Fibroblast of upper back skin (primary cell): Measurements from ENCODE around the gene CCDC3.

ENCODE experiments used
- DNase-seq: peaks from one replicate; pipeline ENCODE4 v3.0.0-alpha.2; 2013

Gene CCDC3

GRCh38 chr10:12960941-12961340 lies 40.6 kb downstream of the CCDC3 start:
- DNase-seq = no peak

GRCh38 chr10:12960334-12960898 lies 41.1 kb downstream of the CCDC3 start:
- no peak for DNase-seq

- no peak for DNase-seq
Measured at GRCh38 chr10:12958546-12959110, 42.9 kb downstream of the CCDC3 start.

DNA sequence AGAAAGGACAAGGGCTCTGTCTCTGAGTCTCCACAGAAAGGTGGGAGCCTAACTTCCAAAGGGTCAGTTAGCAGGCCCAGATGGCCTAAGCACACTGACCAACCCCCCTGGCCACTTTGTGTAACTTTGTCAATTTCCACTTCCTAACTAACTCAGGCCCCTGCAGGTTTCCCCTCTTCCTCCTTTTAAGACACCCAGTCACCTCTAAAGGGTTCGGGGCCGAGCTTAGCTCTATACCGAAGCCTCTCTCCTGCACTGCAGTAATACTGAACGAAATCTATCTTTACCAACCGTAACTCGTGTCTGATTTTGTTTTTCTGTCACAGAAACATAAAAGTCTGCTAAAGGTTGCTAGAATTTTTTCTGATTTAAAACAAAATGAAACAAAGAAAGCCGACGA lies 44.4 kb downstream of the CCDC3 start:
- DNase-seq = no peak

- no peak for DNase-seq
Measured at GRCh38 chr10:12954866-12955265, 46.6 kb downstream of the CCDC3 start.

DNA sequence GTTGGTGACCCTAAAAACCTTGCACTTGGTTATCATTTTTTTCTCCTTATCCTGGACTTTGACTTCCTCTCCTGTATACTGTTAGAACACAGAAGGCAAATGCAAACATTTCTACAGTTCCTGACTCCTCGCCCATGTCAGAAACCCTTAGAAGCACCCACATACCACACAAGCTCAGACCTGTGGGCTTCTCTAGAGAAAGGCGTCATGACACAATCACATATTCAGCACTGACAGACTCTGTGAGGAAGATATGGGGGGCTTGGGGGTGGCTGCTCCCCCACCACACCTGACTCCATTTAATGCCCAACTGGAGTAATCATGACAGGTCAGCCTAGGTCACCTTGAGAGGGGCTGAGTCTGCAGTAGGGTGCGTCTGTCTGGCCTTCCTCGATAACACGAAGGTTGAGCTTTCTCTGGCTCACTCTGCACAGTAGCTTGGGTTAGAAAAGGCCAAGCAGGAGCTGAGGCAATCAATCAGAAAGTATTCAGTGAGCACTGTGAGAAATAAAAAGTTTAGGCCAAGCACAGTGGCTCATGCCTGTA lies 50.9 kb downstream of the CCDC3 start:
- DNase-seq = no peak

GRCh38 chr10:12949248-12949647 lies 52.3 kb downstream of the CCDC3 start:
- no peak for DNase-seq

DNA sequence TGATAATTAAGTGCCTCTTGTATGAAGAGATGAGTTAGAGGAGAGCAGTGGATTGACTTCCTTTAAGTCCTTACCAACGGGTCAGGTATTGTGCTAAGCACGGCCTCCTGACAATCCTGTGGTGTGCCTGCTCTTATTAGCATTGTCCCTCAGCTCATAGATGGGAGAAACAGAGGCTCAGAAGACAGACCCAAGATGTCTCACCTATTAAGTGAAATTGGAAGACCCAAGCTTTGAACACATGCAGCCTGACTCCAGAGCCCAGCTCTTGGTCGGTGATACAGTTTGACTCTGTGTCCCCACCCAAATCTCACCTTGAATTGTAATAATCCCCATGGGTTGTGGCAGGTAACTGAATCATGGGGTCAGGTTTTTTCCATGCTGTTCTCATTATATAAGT lies 53.8 kb downstream of the CCDC3 start:
- no peak for DNase-seq

DNA sequence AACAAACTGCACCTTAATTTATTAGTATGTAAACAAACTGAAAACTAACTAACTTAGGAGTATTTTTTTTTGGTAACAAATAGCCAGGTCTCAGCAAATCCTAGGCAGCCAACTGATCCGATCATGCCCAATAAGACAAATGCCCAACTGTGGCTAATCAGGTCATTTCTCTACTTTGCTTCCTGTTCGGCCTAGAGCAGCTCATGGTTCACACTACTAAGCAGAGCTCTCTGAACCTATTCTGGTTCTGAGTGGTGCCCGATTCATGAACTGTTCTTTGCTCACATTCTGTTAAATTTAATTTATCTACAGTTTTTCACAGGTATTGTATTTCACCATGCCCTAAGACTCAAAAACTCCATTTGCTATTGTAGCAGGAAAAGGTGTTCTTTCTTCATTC lies 55.1 kb downstream of the CCDC3 start:
- DNase-seq = no peak

DNA sequence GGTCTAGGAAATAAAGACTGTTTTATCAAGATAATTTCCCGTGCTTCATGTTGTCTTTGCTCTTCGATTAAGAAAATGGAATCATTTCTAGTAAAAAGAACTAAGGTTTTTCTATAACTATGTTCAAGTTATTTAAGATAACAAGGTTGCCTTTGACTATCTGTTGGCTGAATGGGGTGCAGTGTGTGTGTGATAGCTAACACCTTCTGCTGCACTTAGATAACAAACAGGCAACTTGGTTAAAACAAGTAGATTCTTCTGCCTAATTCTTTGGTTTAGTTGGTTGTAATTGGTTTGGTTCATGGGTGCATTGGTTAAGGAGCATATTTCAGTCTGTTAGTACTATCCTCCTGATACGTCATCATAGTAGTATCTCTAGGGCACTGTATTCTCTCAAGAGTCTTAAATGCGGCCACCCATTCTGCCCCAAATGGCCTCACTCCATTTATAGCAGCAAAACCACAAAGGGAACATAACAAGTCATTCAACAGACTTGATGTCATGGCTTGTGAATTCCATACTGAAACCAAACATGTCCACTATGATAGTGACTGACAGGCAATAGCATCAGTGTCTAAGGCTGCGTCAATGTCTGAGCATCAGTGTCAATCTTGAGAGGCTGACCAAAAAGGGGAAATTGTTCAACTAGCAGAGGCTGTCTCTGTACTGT lies 55.7 kb downstream of the CCDC3 start:
- no peak for DNase-seq

DNA sequence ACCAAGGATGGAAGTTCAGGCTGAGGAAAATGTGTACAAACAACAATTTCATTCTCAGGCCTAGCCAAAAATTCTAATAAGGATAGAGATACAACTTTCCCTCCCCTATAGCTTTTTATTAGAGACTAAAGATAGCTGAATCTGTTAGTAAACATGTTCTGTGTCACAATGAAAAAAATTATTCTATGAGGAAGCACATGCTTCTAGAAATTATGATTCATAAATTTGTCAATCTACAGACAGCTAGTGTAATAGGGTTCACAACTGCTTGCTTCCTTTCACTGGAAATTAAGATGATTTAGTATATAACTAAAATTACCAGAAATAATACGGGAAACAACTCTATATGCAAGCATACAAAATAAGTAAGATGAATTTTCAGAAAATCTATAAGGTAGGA lies 56.6 kb downstream of the CCDC3 start:
- no peak for DNase-seq

DNA sequence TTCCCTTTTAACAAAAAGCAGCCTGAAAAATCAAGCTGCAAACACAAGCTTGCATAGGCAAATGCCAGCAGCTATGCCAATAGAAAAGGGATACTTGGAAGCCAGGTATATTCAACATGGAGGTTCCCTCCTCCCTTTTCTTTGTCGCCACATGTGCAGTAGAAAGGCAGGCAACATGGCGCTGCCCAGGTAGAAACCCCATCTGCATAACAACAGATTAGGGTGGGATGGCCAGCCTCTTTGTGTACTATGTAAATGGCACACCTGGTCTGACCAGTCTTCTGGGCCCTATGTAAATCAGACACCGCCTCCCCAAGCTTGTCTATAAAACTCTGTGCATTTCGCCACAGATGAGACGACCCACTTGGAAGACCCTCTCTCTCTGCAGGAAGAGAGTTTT lies 58.1 kb downstream of the CCDC3 start:
- no peak for DNase-seq

GRCh38 chr10:12941966-12942365 lies 59.5 kb downstream of the CCDC3 start:
- DNase-seq = peak; percentile 33

GRCh38 chr10:12940791-12941190 lies 60.7 kb downstream of the CCDC3 start:
- DNase-seq = no peak

DNA sequence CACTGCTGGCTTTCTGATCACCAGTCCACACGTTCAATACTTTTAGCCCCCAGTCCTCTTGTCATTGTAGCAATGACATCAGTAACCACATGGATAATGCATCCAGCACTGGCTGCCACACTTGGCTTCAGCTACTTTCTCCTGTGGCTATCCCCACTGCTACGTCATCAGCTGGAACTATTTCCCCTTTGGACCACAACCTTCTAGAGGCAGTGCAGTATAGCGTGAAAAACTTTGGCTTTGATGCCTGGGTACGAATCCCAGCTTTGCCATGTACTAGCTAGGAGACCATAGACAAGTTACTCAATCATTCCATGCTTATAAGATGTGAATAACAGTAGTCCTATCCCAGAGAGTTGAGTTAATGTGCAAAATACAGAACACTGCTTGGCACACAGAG lies 63.2 kb downstream of the CCDC3 start:
- no peak for DNase-seq

DNA sequence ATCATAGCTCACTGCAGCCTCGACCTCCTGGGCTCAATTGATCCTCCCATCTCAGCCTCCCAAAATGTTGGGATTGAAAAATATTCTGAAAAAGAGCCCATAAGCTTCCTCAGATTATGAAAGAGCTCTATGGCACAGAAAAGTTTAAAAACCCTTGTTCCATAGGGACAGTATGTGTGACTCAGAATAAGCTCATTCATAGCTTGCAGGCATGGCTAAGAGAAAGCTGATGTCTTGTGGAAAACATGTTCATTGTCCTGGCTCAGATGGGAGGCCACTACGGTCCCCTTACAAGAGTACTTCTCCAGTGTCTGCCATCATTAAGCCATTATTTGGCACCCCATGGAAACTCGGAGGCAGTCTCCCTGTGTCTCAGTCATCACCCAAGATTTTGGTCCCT lies 64.0 kb downstream of the CCDC3 start:
- DNase-seq = no peak

DNA sequence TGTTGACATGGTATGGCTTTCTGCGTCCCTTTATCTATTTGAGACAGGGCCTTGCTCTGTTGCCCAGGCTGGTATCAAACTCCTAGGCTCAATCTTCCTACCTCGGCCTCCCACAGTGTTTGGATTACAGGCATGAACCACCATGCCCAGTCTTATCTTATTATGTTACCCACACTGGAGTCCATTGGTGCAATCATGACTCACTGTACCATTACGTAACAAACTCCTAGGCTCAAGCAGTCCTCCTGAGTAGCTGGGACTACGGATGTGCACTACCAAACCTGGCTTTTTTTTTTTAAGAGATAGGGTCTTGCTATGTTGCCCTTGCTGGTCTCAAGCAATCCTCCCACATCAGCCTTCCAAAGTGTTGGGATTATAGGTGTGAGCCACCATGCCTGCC lies 66.7 kb downstream of the CCDC3 start:
- no peak for DNase-seq

DNA sequence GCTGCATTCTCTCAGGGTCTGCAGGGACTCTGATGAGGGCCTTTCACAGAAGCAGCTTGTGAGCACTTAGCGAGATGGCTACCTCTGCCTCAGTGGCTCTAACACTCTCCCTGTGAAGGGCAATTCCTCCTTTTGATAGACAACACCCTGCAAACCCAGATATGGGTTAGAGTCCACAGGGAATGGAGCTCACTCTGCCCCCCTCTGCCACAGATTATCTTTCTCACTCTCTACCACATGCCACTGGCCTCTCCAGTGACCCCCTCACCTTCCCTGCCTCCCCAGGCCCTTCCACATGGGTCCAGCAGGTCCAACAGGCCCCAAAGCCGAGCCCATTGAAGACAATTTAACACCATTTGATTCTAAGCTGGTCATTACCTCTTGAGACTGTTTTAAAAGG lies 72.1 kb downstream of the CCDC3 start:
- DNase-seq = no peak

DNA sequence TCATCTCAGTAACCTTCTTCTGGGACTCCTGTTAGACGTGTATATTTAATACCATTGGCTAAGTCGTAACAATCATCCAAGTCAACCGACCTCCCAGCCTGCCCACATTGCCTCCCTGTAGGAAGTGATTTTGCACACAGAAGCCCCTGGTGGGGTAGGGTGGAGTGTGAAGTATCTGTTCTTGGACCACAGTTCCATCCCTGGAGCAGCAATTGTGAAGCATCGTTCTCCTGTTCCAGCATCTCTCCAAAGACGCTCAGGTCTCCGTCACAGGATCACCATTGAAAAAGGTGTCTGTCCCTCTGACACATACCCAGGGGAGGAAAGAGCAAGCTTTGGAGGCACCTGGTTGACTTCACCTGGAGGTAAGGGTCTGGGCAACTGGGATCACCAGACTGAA lies 72.9 kb downstream of the CCDC3 start:
- no peak for DNase-seq

GRCh38 chr10:12927896-12928295 lies 73.6 kb downstream of the CCDC3 start:
- no peak for DNase-seq

DNA sequence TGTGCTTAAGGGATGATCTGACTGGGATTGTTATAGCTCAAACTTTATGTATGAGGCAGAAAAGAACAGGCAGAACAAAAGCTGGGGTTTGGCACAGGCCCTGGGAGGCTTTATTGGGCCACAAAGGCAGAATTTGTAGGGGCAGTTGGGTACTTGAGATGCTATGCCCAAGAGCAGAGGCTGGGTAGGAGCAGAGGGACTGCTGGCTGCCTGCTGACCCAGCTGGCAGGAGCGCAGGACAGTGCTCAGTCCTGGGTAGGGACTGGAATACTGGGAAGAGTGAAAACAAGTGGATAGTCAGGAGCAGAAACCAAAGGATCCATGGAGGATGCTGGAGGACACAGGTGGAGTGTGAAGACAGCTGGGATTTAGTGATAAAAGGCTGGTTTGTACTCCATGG lies 75.7 kb downstream of the CCDC3 start:
- DNase-seq = no peak

- no peak for DNase-seq
Measured at GRCh38 chr10:12924911-12925310, 76.6 kb downstream of the CCDC3 start.

DNA sequence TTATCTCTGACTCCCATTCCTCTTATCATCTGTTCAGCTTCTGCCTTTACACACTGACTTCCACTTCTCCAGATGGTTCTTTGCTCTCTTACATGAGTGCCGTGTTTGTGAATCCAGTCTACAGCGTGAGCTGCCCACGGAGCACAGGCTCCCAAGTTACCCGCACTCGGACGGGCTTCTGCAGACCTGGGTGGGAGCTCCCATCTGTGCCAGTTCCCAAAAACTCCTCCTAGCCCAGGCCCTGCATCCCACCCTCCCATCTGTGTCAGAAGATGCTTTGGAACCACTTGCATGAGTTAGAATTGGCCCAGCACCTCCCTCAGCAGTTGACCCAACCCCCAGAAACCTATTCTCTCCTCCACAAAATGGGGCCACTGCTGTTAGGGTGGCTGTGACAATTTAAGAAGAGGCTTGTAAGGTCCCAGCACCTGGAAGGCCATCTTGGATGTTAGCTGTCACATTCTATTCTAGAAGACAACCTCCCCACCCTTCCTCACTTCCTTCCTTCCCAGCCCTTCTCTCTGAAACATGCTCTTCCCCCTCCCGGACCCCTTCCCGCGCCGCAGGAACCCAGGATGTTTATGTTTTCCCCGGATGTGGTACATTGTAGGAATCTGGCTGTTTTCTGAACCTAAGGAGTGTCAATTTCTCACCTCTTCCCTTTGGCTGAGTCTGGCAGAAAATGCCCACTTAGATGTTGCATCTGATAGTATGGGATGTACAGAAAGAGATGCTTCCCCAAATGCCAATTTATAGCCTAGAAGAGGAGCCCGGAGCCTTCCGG lies 79.2 kb downstream of the CCDC3 start:
- no peak for DNase-seq

DNA sequence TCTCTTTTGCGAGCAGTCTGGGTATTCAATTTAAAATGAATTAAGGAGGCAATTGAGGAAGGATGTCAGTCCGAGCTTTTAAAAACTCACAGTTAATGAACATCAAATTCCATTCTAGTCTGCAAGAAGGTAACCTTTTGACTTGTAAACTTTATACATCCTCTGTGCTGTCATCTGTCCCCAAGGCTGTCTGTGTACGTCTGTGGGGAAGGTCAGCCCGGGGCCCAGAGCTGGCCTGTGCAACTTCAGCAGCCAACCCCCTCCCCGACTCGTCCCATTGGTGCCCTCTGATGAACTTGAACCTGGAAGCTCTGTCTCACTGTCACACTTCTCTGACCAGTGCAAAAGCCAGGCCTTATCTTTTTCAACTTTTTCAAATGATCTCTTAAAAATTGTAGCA lies 80.3 kb downstream of the CCDC3 start:
- no peak for DNase-seq
